GDM1 (cell line): ENCODE results near the gene LHFPL3.

Experiments used
- DNase-seq: peaks from one replicate; lab custom pipeline; 2025; lab: John Stamatoyannopoulos, UW

The LHFPL3 gene

GRCh38 chr7:104800307-104800706, 471.9 kb downstream of the LHFPL3 start:
- DNase-seq, result no peak

GRCh38 chr7:104801022-104801421, 472.6 kb downstream of the LHFPL3 start:
- no peak for DNase-seq

- no peak for DNase-seq
Observed at GRCh38 chr7:104803931-104804330, 475.5 kb downstream of the LHFPL3 start.

- DNase-seq, result no peak
Observed at GRCh38 chr7:104804696-104805095, 476.3 kb downstream of the LHFPL3 start.

GRCh38 chr7:104805449-104806317, 477.3 kb downstream of the LHFPL3 start:
- DNase-seq, result no peak

- DNase-seq, result no peak
Observed at GRCh38 chr7:104807671-104808070, 479.3 kb downstream of the LHFPL3 start.

GRCh38 chr7:104809906-104810305, 481.5 kb downstream of the LHFPL3 start:
- DNase-seq, result no peak

- DNase-seq, result no peak
Observed at GRCh38 chr7:104814126-104814525, 485.7 kb downstream of the LHFPL3 start.

- no peak for DNase-seq
Observed at GRCh38 chr7:104814671-104815400, 486.4 kb downstream of the LHFPL3 start.

- DNase-seq, result no peak
Observed at GRCh38 chr7:104816537-104816936, 488.1 kb downstream of the LHFPL3 start.

- DNase-seq, result no peak
Observed at GRCh38 chr7:104818961-104819880, 490.8 kb downstream of the LHFPL3 start.

- no peak for DNase-seq
Observed at GRCh38 chr7:104820836-104821535, 492.6 kb downstream of the LHFPL3 start.

GRCh38 chr7:104823177-104823576, 494.8 kb downstream of the LHFPL3 start:
- DNase-seq, result no peak

GRCh38 chr7:104825099-104825498, 496.7 kb downstream of the LHFPL3 start:
- DNase-seq, result no peak

- no peak for DNase-seq
Observed at GRCh38 chr7:104826135-104826534, 497.7 kb downstream of the LHFPL3 start.

GRCh38 chr7:104836976-104837375, 508.6 kb downstream of the LHFPL3 start:
- DNase-seq, result no peak

GRCh38 chr7:104838537-104839299, 510.3 kb downstream of the LHFPL3 start:
- DNase-seq, result no peak

- DNase-seq, result no peak
Observed at GRCh38 chr7:104839842-104840241, 511.4 kb downstream of the LHFPL3 start.

- no peak for DNase-seq
Observed at GRCh38 chr7:104841798-104842197, 513.4 kb downstream of the LHFPL3 start.

- DNase-seq, result no peak
Observed at GRCh38 chr7:104843198-104843597, 514.8 kb downstream of the LHFPL3 start.

- no peak for DNase-seq
Observed at GRCh38 chr7:104845557-104845956, 517.2 kb downstream of the LHFPL3 start.
